WI38 (cell line): ENCODE results near the gene TTC28.

Source experiments
- H3K4me3 ChIP-seq: 2 replicates; pipeline ENCODE4 v1.5.1; 2011; ENCODE audit warnings: low read depth, mild to moderate bottlenecking, control low read depth, low read length
- CTCF ChIP-seq: IDR thresholded peaks from 2 replicates; pipeline ENCODE4 v1.5.1; 2012; ENCODE audit warnings: low read depth, mild to moderate bottlenecking, control low read depth, low read length

The TTC28 gene

GRCh38 chr22:28331695-28332094 lies 347.9 kb downstream of the TTC28 start:
- H3K4me3 ChIP-seq, result no peak overlapping the region
- no peak for TF ChIP-seq CTCF

- no peak overlapping the region for H3K4me3 ChIP-seq
- no peak for TF ChIP-seq CTCF
Observed at GRCh38 chr22:28329186-28330073, 350.2 kb downstream of the TTC28 start.

- H3K4me3 ChIP-seq, result no peak overlapping the region
- TF ChIP-seq CTCF, result no peak
Observed at GRCh38 chr22:28328756-28329155, 350.9 kb downstream of the TTC28 start.

- no peak for TF ChIP-seq CTCF
Observed at GRCh38 chr22:28316014-28316413, 363.6 kb downstream of the TTC28 start.

GRCh38 chr22:28314959-28315358 lies 364.7 kb downstream of the TTC28 start:
- no peak for TF ChIP-seq CTCF
- no peak overlapping the region for H3K4me3 ChIP-seq

More at GRCh38 chr22:28316014-28316413, 363.6 kb downstream of the TTC28 start:
- H3K4me3 ChIP-seq, result no peak overlapping the region

GRCh38 chr22:28310299-28310698 lies 369.3 kb downstream of the TTC28 start:
- no peak for TF ChIP-seq CTCF
- H3K4me3 ChIP-seq, result no peak overlapping the region

- no peak for TF ChIP-seq CTCF
- no peak overlapping the region for H3K4me3 ChIP-seq
Observed at GRCh38 chr22:28299753-28300152, 379.9 kb downstream of the TTC28 start.
